Subcutaneous abdominal adipose tissue (tissue), 5 donors: ENCODE data around the gene IL27RA.
A peak's percentile ranks its signal among the peaks of the same experiment; 100 is the strongest.

Source experiments
- H3K27ac ChIP-seq: one replicate; pipeline ENCODE4 v1.7.0; 2013; ENCODE audit warnings: low read depth, mild to moderate bottlenecking, inconsistent platforms, low read length, moderate library complexity
- H3K27me3 ChIP-seq, 5 donors: one replicate each; pipeline ENCODE4 v1.7.0; 2013; ENCODE audit warnings: low read length in 5 of 5, inconsistent platforms in 1 of 5; ENCODE audit not compliant: control insufficient read depth in 5 of 5, insufficient read depth in 4 of 5
- H3K36me3 ChIP-seq, 5 donors: one replicate each; pipeline ENCODE4 v1.7.0; 2013; ENCODE audit warnings: low read length in 5 of 5; ENCODE audit not compliant: control insufficient read depth in 5 of 5, insufficient read depth in 5 of 5
- H3K4me1 ChIP-seq, 5 donors: one replicate each; pipeline ENCODE4 v1.7.0; 2013; ENCODE audit warnings: low read length in 5 of 5, mild to moderate bottlenecking in 3 of 5, moderate library complexity in 1 of 5; ENCODE audit not compliant: control insufficient read depth in 5 of 5, insufficient read depth in 5 of 5
- H3K4me3 ChIP-seq, 5 donors: one replicate each; pipeline ENCODE4 v1.7.0; 2013; ENCODE audit warnings: low read length in 5 of 5, low read depth in 1 of 5
- H3K9ac ChIP-seq, 5 donors: one replicate each; pipeline ENCODE4 v1.7.0; 2013; ENCODE audit warnings: low read length in 5 of 5, mild to moderate bottlenecking in 4 of 5, moderate library complexity in 3 of 5
- H3K9me3 ChIP-seq, 5 donors: one replicate each; pipeline ENCODE4 v1.7.0; 2013; ENCODE audit warnings: low read length in 5 of 5; ENCODE audit not compliant: control insufficient read depth in 5 of 5
- donor health status: healthy.
- donor health status: healthy.
- donor health status: healthy.
- donor health status: healthy.
- donor health status: healthy.

IL27RA gene

GRCh38 chr19:13987101-13987890, 44.3 kb upstream of the IL27RA start:
- peaks cover 0 to 34% (median 18%) of the 10 kb centered on the region in 5 donors for H3K36me3 ChIP-seq
- H3K4me3 ChIP-seq, result peak overlapping the region in 2 of 5 donors; percentile 40 to 53
- peak overlapping the region; percentile 81 for H3K27ac ChIP-seq
- peak overlapping the region; percentile 19 to 78 (median 51) for H3K9ac ChIP-seq
- peaks cover 1 to 33% (median 23%) of the 10 kb centered on the region in 5 donors for H3K4me1 ChIP-seq
- no peaks in the 10 kb centered on the region for H3K9me3 ChIP-seq
- H3K27me3 ChIP-seq, result no peaks in the 10 kb centered on the region

DNA sequence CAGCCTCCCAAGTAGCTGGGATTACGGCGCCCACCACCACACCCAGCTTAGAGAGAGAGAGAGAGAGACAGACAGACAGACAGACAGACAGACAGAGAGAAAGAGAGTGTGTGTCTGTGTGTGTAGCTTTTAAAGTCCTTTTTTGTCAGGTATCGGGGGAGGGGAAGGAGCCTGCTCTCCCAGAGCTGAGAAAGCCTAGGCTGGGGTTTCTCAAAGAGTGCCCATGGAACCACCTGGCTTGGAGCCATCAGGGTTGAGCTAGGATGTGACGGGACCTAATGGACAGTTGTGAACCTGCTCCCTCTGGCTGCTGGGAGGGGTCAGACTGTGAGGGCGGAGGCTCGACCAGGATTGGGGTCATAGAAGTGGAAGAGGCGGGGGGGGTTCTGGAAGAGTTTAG, 42.1 kb upstream of the IL27RA start:
- peaks cover 1 to 33% (median 23%) of the 10 kb centered on the region in 5 donors for H3K4me1 ChIP-seq
- no peak overlapping the region for H3K4me3 ChIP-seq
- H3K36me3 ChIP-seq, result peaks cover 0 to 35% (median 23%) of the 10 kb centered on the region in 5 donors
- no peak overlapping the region for H3K9ac ChIP-seq
- H3K27ac ChIP-seq, result no peak overlapping the region
- no peaks in the 10 kb centered on the region for H3K9me3 ChIP-seq
- H3K27me3 ChIP-seq, result no peaks in the 10 kb centered on the region

GRCh38 chr19:13990085-13990484, 41.5 kb upstream of the IL27RA start:
- Histone ChIP-seq H3K4me1 (peaks cover 1 to 37% (median 26%) of the 10 kb centered on the region in 5 donors), H3K27me3 (no peaks in the 10 kb centered on the region), H3K36me3 (peaks cover 0 to 35% (median 23%) of the 10 kb centered on the region in 5 donors)

GRCh38 chr19:13992025-13992424, 39.5 kb upstream of the IL27RA start:
- no peaks in the 10 kb centered on the region for H3K27me3 ChIP-seq
- no peak overlapping the region for H3K9ac ChIP-seq
- no peaks in the 10 kb centered on the region for H3K9me3 ChIP-seq
- no peak overlapping the region for H3K4me3 ChIP-seq
- H3K36me3 ChIP-seq, result peaks cover 0 to 39% (median 23%) of the 10 kb centered on the region in 5 donors
- H3K27ac ChIP-seq, result no peak overlapping the region
- peaks cover 0 to 24% (median 15%) of the 10 kb centered on the region in 5 donors for H3K4me1 ChIP-seq

More at GRCh38 chr19:13990085-13990484, 41.5 kb upstream of the IL27RA start:
- Histone ChIP-seq H3K27ac (no peak overlapping the region), H3K4me3 (no peak overlapping the region), H3K9ac (no peak overlapping the region), H3K9me3 (no peaks in the 10 kb centered on the region)

DNA sequence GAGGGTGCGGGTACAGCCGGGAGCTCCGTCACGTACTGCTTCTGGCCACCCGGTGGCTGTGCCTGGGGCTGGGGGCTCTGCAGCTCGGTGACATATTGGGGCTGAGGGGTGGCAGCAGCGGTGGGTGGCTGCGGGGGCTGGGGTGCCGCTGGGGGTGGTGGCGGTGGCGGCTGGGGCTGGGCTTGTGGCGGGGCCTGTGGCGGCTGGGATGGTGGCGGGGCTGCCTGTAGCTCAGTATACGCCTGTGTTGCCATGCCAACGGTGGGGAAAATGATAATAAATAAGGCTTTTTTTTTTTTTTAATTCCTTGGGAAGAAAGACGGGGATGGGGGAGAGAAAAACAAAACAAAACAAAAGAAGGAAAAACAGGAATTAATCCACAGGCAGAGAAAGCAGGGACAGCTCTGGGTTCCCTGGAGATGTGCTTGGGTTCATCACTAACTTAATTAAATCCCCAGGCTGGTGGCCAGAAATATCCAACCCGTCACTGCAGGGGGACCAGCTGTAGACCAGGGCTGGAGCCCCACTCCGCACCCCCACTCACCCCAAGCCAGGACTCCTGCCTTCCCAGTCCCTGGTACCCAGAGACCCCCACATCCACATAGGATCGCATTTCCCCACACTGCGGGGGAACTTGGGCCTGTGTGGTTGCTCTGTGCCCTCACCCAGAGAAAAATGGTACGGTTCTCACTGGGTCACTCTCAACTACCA, 37.8 kb upstream of the IL27RA start:
- Histone ChIP-seq H3K4me3 (no peak overlapping the region), H3K36me3 (peaks cover 0 to 45% (median 28%) of the 10 kb centered on the region in 5 donors), H3K9ac (no peak overlapping the region), H3K4me1 (peaks cover 0 to 9% (median 7%) of the 10 kb centered on the region in 5 donors), H3K9me3 (peaks cover 0 to 3% (median 1%) of the 10 kb centered on the region in 5 donors), H3K27ac (no peak overlapping the region), H3K27me3 (no peaks in the 10 kb centered on the region)

DNA sequence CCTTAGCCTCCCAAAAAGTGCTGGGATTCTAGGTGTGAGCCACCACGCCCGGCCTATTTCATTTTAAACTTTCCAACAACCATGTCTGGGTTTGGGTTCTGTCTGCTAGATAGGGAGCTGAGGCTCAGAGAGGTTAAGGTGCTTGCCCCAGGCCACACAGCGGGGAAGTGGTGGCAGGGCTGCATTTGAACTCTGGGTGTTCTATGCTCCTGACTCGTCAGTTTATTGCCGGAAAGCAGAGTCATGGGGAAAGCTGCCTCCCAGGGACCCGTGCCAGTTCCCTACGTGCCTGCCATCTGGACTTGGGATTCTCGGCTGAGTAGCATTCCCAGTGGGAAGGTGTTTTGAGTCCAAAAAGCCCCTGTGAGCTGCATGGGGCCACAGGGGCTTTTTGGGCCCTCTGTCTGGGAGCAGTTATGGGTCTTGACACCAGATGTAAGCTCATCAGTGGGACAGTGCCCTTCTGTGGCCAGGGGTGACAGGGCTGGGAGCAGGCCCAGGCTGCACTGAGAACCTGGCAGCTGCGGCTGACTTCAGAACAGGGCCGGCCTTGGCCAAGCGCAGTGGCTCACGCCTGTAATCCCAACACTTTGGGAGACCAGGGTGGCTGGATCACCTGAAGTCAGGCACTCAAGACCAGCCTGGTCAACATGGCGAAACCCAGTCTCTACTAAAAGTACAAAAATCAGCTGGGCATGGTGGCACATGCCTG, 36.4 kb upstream of the IL27RA start:
- H3K9ac ChIP-seq, result peak overlapping the region in 1 of 5 donors; percentile 47
- no peak overlapping the region for H3K4me3 ChIP-seq

GRCh38 chr19:13995878-13996765, 35.4 kb upstream of the IL27RA start:
- H3K4me3 ChIP-seq, result no peak overlapping the region
- H3K4me1 ChIP-seq, result peaks cover 0 to 9% (median 7%) of the 10 kb centered on the region in 5 donors
- H3K36me3 ChIP-seq, result peaks cover 0 to 40% (median 24%) of the 10 kb centered on the region in 5 donors
- no peak overlapping the region for H3K9ac ChIP-seq
- H3K27ac ChIP-seq, result no peak overlapping the region
- H3K27me3 ChIP-seq, result no peaks in the 10 kb centered on the region
- H3K9me3 ChIP-seq, result peaks cover 0 to 9% (median 8%) of the 10 kb centered on the region in 5 donors

More for the DNA sequence above, 36.4 kb upstream of the IL27RA start:
- H3K27ac ChIP-seq, result no peak overlapping the region
- peaks cover 0 to 46% (median 28%) of the 10 kb centered on the region in 5 donors for H3K36me3 ChIP-seq
- H3K9me3 ChIP-seq, result peaks cover 0 to 9% (median 8%) of the 10 kb centered on the region in 5 donors
- peaks cover 0 to 9% (median 7%) of the 10 kb centered on the region in 5 donors for H3K4me1 ChIP-seq
- no peaks in the 10 kb centered on the region for H3K27me3 ChIP-seq

DNA sequence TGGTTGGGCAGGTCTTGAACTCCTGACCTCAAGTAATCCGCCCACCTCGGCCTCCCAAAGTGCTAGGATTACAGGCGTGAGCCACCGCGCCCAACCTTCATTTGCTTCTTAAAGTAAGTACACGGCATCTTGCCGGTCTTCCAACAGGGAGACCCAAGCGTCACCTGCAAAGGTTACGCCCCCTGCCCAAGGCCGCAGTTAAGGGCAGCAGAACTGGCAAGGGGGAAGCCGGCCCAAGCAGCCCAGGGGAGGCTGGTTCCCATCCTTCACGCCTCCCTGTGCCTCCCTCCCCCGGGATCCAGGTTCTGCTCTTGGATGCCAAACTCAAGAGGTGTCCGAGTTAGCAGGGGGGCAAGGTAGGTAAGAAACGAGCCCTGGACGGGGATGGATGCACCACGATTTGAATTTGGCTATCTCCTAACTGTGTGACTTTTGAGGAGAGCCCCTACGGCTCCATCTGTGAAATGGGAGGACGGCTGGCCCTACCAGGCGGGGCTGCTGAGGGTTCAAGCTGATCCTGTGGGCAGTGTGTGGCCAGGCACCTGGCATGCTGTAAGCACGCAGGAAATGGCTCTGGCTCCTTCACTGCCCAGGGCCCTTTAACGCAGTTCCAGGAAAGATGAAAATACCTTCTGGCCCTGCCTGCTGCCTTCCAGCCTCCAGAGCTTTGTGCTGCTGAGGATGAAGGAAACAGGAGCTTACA, 34.5 kb upstream of the IL27RA start:
- Histone ChIP-seq H3K4me1 (peaks cover 0 to 11% (median 7%) of the 10 kb centered on the region in 5 donors), H3K9ac (no peak overlapping the region), H3K4me3 (no peak overlapping the region), H3K27me3 (no peaks in the 10 kb centered on the region), H3K36me3 (peaks cover 0 to 30% (median 18%) of the 10 kb centered on the region in 5 donors), H3K9me3 (peaks cover 0 to 9% (median 8%) of the 10 kb centered on the region in 5 donors), H3K27ac (no peak overlapping the region)

- Histone ChIP-seq H3K9me3 (peaks cover 0 to 9% (median 8%) of the 10 kb centered on the region in 5 donors), H3K27me3 (no peaks in the 10 kb centered on the region), H3K36me3 (peaks cover 0 to 25% (median 13%) of the 10 kb centered on the region in 5 donors), H3K9ac (no peak overlapping the region), H3K4me1 (peaks cover 0 to 13% (median 9%) of the 10 kb centered on the region in 5 donors), H3K4me3 (no peak overlapping the region), H3K27ac (no peak overlapping the region)
Observed at GRCh38 chr19:13997631-13997962, 34.0 kb upstream of the IL27RA start.
